Kidney epithelial cell (primary cell): ENCODE data around the gene MACROH2A1. TPM values are rescaled to one million over a fixed set of nuclear protein-coding genes. Genes with fewer than 3 reads are reported as not detected.
A peak's percentile ranks its signal among the peaks of the same experiment; 100 is the strongest.

Experiments
- DNase-seq: peaks from one replicate; pipeline ENCODE4 v3.0.0-alpha.2; 2010; ENCODE audit warnings: low read depth
- H3K27me3 ChIP-seq: 2 replicates; pipeline ENCODE4 v1.6.0; 2011; ENCODE audit warnings: low read length; ENCODE audit not compliant: control insufficient read depth, insufficient read depth
- H3K36me3 ChIP-seq: 2 replicates; pipeline ENCODE4 v1.5.1; 2011; ENCODE audit warnings: low read length; ENCODE audit not compliant: control insufficient read depth, insufficient read depth
- H3K4me3 ChIP-seq: 2 replicates; pipeline ENCODE4 v1.5.1; 2011; ENCODE audit warnings: low read depth, mild to moderate bottlenecking, control low read depth, low read length
- total RNA-seq: library from RNA; depleted of rRNA; stranded (reverse); fragments of >200 nt; gene quantifications from 2 replicates; pipeline ENCODE4 v1.2.3, GENCODE V29; 2015
- TF ChIP-seq, protein P1 (sequence below): IDR thresholded peaks from 2 replicates; pipeline ENCODE4 v1.5.1; 2011; ENCODE audit warnings: mild to moderate bottlenecking, moderate library complexity, low read length, control low read depth, inconsistent platforms; ENCODE audit not compliant: insufficient read depth, poor library complexity, severe bottlenecking

Gene MACROH2A1
- total RNA-seq, 1 donor from 2014 or later: 298 TPM

GRCh38 chr5:135393691-135394090 is 5.3 kb downstream of the MACROH2A1 start:
- H3K27me3 ChIP-seq: no peaks in the 10 kb centered on the region
- TF ChIP-seq, protein P1, sequence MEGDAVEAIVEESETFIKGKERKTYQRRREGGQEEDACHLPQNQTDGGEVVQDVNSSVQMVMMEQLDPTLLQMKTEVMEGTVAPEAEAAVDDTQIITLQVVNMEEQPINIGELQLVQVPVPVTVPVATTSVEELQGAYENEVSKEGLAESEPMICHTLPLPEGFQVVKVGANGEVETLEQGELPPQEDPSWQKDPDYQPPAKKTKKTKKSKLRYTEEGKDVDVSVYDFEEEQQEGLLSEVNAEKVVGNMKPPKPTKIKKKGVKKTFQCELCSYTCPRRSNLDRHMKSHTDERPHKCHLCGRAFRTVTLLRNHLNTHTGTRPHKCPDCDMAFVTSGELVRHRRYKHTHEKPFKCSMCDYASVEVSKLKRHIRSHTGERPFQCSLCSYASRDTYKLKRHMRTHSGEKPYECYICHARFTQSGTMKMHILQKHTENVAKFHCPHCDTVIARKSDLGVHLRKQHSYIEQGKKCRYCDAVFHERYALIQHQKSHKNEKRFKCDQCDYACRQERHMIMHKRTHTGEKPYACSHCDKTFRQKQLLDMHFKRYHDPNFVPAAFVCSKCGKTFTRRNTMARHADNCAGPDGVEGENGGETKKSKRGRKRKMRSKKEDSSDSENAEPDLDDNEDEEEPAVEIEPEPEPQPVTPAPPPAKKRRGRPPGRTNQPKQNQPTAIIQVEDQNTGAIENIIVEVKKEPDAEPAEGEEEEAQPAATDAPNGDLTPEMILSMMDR: no peak
- DNase-seq: no peak
- no peak overlapping the region for H3K4me3 ChIP-seq
- no peaks in the 10 kb centered on the region for H3K36me3 ChIP-seq

DNA sequence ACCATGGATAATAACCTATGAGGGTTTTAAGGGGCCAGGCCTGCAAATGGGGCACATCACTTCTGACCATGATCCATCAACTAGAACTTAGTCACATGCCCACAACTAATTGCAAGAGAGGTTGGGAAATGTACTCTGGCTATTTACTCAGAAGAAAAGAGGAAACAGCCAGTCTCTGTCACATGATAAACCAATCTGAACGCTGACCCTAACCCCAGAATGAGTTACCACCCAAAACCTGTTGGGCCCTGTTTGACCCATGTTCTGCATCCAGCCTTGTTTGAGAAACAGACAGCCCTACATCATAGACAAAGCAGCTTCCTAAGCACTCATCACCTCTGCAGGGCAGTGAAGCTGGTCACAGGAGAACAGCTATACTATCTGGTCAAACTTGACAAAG is 5.8 kb downstream of the MACROH2A1 start:
- no peak for DNase-seq
- Histone ChIP-seq H3K27me3 (no peaks in the 10 kb centered on the region), H3K4me3 (no peak overlapping the region), H3K36me3 (no peaks in the 10 kb centered on the region)
- TF ChIP-seq, protein P1: no peak

- DNase-seq: no peak
- no peaks in the 10 kb centered on the region for H3K27me3 ChIP-seq
- no peak overlapping the region for H3K4me3 ChIP-seq
- H3K36me3 ChIP-seq: peaks cover under 1% of the 10 kb centered on the region
- TF ChIP-seq, protein P1: no peak
Measured at GRCh38 chr5:135392256-135392655, 6.8 kb downstream of the MACROH2A1 start.

- DNase-seq: no peak
- Histone ChIP-seq H3K36me3 (peaks cover 1% of the 10 kb centered on the region), H3K27me3 (no peaks in the 10 kb centered on the region), H3K4me3 (no peak overlapping the region)
- TF ChIP-seq, protein P1: no peak
Measured at GRCh38 chr5:135391869-135392255, 7.2 kb downstream of the MACROH2A1 start.

DNA sequence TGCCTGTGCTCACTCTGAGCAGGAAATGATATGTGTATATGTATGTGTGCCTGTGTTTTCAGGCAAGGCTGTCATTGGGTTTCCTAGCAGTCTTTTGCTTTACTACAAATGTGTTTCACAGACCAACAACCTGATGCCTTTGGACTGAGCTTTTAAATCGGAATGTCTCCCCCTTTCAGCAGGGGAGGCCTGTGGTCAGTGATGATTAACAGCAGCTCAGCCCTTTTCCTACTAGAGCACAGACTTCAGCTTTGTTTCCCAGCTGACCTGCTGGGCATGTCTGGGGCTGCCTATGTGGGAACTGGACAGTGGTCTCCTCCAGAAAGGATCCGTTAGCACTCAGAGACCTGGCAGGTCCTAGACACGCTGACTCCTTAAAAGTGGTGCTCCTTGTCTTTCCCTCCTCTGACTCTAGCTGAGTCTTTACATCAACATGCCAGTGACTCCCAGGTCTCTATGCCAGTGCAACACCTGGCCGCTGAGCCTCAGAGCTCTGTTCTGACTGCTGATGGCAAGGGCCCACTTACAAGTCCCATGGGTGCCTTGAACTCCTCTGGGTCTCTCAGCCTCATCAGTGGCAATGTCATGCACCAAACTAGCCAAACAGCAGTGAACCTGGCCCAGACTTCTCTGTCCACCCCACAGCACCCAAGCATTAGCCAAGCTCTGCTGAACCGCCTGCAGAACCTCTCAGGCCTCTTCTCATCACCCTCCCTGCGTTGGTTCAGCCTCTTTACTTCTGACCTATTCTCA is 7.7 kb downstream of the MACROH2A1 start:
- TF ChIP-seq, protein P1: no peak
- H3K27me3 ChIP-seq: no peaks in the 10 kb centered on the region
- H3K4me3 ChIP-seq: no peak overlapping the region
- peak; percentile 73 for DNase-seq
- H3K36me3 ChIP-seq: peaks cover 4% of the 10 kb centered on the region
